ENCODE measurements around the gene CARD14. TPM values are rescaled to one million over a fixed set of nuclear protein-coding genes. Genes with fewer than 3 reads are reported as not detected.
A peak's percentile ranks its signal among the peaks of the same experiment; 100 is the strongest.

Gene CARD14
- total RNA-seq, 1 donor from 2014 or later: 5.4 TPM

DNA sequence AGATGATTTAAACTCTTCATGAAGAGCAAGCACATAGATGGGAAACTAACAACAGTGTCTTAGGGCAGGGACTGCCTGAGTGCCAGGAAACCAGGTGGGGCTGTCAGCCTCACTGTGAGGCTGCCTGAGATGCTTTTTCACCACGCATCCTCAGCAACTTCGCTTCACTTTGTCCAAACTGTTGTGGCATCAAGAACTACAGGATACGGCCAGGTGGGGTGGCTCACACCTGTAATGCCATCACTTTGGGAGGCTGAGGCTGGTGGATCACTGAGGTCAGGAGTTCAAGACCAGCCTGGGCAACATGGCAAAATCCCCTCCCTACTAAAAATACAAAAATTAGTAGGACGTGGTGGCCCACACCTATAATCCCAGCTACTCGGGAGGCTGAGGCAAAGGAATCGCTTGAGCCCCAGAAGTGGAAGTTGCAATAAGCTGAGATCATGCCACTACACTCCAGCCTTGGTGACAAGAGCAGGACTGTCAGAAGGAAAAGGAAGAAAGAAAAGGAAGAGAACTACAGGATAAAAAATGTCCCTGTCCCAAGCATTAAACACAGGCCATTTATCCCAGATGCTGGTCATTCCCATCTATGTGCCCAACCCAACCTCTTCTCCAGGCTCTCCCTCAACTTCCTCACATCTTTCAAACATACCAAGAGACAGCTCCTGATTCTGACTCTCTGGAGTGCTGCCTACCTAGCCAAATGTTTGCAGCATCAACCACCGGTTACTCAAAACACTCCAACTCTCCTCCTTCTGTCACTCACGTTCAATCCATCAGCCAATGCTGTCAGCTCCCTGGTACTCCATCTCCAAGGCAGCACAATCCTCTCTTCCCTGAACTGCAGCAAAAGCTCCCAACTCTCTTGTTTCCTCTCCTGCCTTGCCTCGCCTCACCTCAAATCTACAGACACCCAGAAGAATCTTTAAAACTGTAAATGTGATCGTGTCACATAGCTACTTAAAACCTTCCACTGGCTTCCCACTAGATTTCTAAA is 24.5 kb upstream of the CARD14 start:
- no peak for DNase-seq (ENCODE audit: low spot score in 2 of 2, unreplicated experiment in 2 of 2)
- Mint-ChIP-seq H3K27me3 (ENCODE audit: low read depth) (no peaks in the 10 kb centered on the region), H3K27ac (peak overlapping the region; percentile 32), H3K36me3 (peaks cover 13% of the 10 kb centered on the region), H3K4me1 (peaks cover 24% of the 10 kb centered on the region), H3K9me3 (no peaks in the 10 kb centered on the region), H3K4me3 (peak overlapping the region; percentile 95)
- TF ChIP-seq CTCF (IDR thresholded peaks at IDR 0.05; ENCODE audit: unreplicated experiment): no peak

DNA sequence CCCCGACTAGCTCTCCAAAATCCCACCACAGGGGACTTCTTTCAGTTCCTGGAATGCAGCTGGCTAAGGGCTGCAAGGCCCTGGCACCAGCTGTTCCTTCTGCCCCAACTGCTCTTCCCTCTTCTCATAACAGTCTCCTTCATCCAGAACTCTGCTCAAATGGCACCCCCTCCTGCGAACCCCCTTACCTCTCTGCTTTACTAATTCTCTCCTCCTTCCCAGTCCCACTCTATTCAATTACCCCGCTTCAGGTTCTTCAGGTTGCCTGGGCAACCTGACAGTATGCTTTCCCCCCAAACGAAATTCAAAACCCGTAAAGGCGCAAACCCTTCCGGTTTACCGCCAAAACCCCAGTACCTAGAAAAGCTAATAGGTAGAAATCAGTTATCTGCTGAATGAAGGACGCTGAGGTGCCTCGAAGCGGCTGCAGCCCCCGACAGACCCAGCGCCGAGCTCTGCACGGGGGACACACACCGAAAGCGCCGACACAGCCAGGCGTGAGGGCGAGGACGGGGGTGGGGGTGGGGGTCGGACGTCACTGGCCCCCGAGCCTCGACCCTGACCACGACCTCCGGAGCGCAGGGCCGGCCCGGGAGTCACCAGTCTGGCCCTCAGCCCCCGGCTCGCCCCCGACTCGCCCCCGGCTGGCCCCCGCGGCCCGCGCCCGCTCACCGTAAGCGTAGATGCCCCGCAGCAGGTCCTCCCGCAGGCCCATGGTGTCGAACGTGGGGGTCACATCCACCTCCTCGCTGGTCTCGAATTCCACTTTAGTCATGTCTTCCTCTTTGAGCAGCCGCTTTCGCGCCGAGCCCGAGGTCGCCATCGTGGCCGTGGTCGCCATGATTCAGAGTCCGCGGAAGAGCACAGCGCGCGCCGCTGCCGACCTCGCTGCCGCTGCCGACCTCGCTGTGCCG is 23.5 kb upstream of the CARD14 start:
- Mint-ChIP-seq H3K4me3 (peak overlapping the region; percentile 95), H3K27ac (peak overlapping the region; percentile 87), H3K36me3 (peaks cover 9% of the 10 kb centered on the region), H3K4me1 (peaks cover 30% of the 10 kb centered on the region), H3K9me3 (no peaks in the 10 kb centered on the region), H3K27me3 (ENCODE audit: low read depth) (no peaks in the 10 kb centered on the region)
- DNase-seq (ENCODE audit: low spot score in 2 of 2, unreplicated experiment in 2 of 2): peak in 1 of 2 experiments; percentile 55
- TF ChIP-seq CTCF (IDR thresholded peaks at IDR 0.05; ENCODE audit: unreplicated experiment): no peak

DNA sequence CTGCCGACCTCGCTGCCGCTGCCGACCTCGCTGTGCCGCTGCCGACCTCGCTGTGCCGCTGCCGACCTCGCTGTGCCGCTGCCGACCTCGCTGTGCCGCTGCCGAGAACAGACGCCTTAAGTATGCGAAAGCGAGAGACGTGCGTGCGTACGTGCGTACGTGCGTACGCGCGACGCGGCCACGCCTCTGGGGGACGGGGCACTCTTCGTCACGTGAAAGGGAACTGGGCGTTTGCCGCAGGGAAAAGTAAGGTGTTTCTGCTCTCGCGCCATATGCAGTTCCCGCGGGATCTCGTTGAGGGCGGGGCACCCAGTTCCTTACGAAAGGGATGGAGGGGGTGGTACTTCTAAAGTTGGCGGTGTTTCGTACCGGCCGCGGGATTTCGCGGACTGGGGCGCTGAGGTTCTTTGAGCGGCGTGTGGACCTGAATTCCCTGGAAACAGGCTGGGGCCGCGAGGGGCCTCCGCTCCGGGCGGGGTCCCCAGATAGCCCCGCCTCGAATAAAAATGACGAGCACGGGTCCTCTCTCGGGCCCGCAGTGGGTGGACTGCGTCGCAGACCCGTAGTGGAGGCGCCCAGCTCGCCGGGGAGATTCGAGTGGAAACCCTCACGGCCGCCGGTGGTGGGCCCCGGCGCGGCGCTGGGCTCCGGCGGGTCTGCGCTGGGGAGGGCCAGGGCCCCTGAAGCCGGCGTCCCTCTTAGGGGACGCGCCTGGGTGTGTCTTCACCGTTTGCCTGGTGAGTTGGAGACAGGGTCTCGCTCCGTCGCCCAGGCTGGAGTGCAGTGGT is 22.6 kb upstream of the CARD14 start, which contains the start of gene EIF4A3:
Gene EIF4A3, minus strand, starts transcription at position 94 of the 788 bp plus-strand sequence. CDS start 167 bp downstream, outside the sequence.
- Mint-ChIP-seq H3K9me3 (no peaks in the 10 kb centered on the region), H3K4me3 (peak within 1 kb of the TSS; percentile 95), H3K36me3 (peaks cover 1% of the 10 kb centered on the region), H3K27ac (peak within 1 kb of the TSS; percentile 98), H3K4me1 (peaks cover 34% of the 10 kb centered on the region), H3K27me3 (ENCODE audit: low read depth) (no peaks in the 10 kb centered on the region)
- no peak for TF ChIP-seq CTCF (IDR thresholded peaks at IDR 0.05; ENCODE audit: unreplicated experiment)
- peak; percentile 91 to 95 for DNase-seq (ENCODE audit: low spot score in 2 of 2, unreplicated experiment in 2 of 2)

GRCh38 chr17:80151333-80151732 is 18.5 kb upstream of the CARD14 start:
- H3K4me1 Mint-ChIP-seq: peaks cover 16% of the 10 kb centered on the region
- peak overlapping the region; percentile 14 for H3K27ac Mint-ChIP-seq
- H3K4me3 Mint-ChIP-seq: no peak overlapping the region
- TF ChIP-seq CTCF (IDR thresholded peaks at IDR 0.05; ENCODE audit: unreplicated experiment): no peak
- no peak for DNase-seq (ENCODE audit: low spot score in 2 of 2, unreplicated experiment in 2 of 2)
- H3K9me3 Mint-ChIP-seq: peaks cover 12% of the 10 kb centered on the region
- no peaks in the 10 kb centered on the region for H3K27me3 Mint-ChIP-seq (ENCODE audit: low read depth)
- H3K36me3 Mint-ChIP-seq: peaks cover 7% of the 10 kb centered on the region

Data from mesothelial cell of epicardium (in vitro differentiated cells).